IPS-15b (cell line): ENCODE data around the gene EPDR1.

ENCODE experiments used
- H3K27me3 ChIP-seq: one replicate; pipeline ENCODE4 v1.6.1; 2013; ENCODE audit warnings: low read length; ENCODE audit not compliant: control insufficient read depth, insufficient read depth
- H3K36me3 ChIP-seq: one replicate; pipeline ENCODE4 v1.6.1; 2013; ENCODE audit warnings: low read length; ENCODE audit not compliant: control insufficient read depth, insufficient read depth
- H3K4me1 ChIP-seq: one replicate; pipeline ENCODE4 v1.6.1; 2013; ENCODE audit warnings: mild to moderate bottlenecking, low read length; ENCODE audit not compliant: control insufficient read depth, insufficient read depth
- H3K4me3 ChIP-seq: one replicate; pipeline ENCODE4 v1.5.1; 2013; ENCODE audit warnings: low read depth, low read length
- H3K9ac ChIP-seq: one replicate; pipeline ENCODE4 v1.6.1; 2013; ENCODE audit warnings: low read depth, mild to moderate bottlenecking, low read length
- H3K9me3 ChIP-seq: one replicate; pipeline ENCODE4 v1.6.1; 2013; ENCODE audit warnings: mild to moderate bottlenecking, low read length; ENCODE audit not compliant: control insufficient read depth, insufficient read depth

EPDR1 gene

GRCh38 chr7:37957221-37957970, 37.0 kb downstream of the EPDR1 start:
- H3K36me3 ChIP-seq, result no peaks in the 10 kb centered on the region
- no peaks in the 10 kb centered on the region for H3K4me1 ChIP-seq
- H3K4me3 ChIP-seq, result no peak overlapping the region
- no peaks in the 10 kb centered on the region for H3K27me3 ChIP-seq
- no peaks in the 10 kb centered on the region for H3K9me3 ChIP-seq
- H3K9ac ChIP-seq, result no peak overlapping the region

GRCh38 chr7:37960483-37960882, 40.0 kb downstream of the EPDR1 start:
- Histone ChIP-seq H3K27me3 (no peaks in the 10 kb centered on the region), H3K9ac (no peak overlapping the region), H3K4me1 (no peaks in the 10 kb centered on the region), H3K36me3 (no peaks in the 10 kb centered on the region), H3K4me3 (no peak overlapping the region), H3K9me3 (no peaks in the 10 kb centered on the region)

GRCh38 chr7:37961251-37961650, 40.8 kb downstream of the EPDR1 start:
- no peaks in the 10 kb centered on the region for H3K4me1 ChIP-seq
- no peak overlapping the region for H3K4me3 ChIP-seq
- no peaks in the 10 kb centered on the region for H3K27me3 ChIP-seq
- no peaks in the 10 kb centered on the region for H3K9me3 ChIP-seq
- H3K36me3 ChIP-seq, result no peaks in the 10 kb centered on the region
- no peak overlapping the region for H3K9ac ChIP-seq

GRCh38 chr7:37964196-37964595, 43.8 kb downstream of the EPDR1 start:
- Histone ChIP-seq H3K4me1 (no peaks in the 10 kb centered on the region), H3K27me3 (no peaks in the 10 kb centered on the region), H3K36me3 (no peaks in the 10 kb centered on the region), H3K9me3 (no peaks in the 10 kb centered on the region), H3K9ac (no peak overlapping the region), H3K4me3 (no peak overlapping the region)

- Histone ChIP-seq H3K4me1 (no peaks in the 10 kb centered on the region), H3K9ac (no peak overlapping the region)
Observed at GRCh38 chr7:37970211-37970610, 49.8 kb downstream of the EPDR1 start.

GRCh38 chr7:37971491-37971890, 51.1 kb downstream of the EPDR1 start:
- Histone ChIP-seq H3K27me3 (no peaks in the 10 kb centered on the region), H3K4me1 (no peaks in the 10 kb centered on the region), H3K4me3 (no peak overlapping the region), H3K9me3 (no peaks in the 10 kb centered on the region), H3K36me3 (no peaks in the 10 kb centered on the region), H3K9ac (no peak overlapping the region)

More at GRCh38 chr7:37970211-37970610, 49.8 kb downstream of the EPDR1 start:
- no peaks in the 10 kb centered on the region for H3K9me3 ChIP-seq
- no peaks in the 10 kb centered on the region for H3K27me3 ChIP-seq
- H3K4me3 ChIP-seq, result no peak overlapping the region
- no peaks in the 10 kb centered on the region for H3K36me3 ChIP-seq

GRCh38 chr7:37973915-37974314, 53.5 kb downstream of the EPDR1 start:
- Histone ChIP-seq H3K9me3 (no peaks in the 10 kb centered on the region), H3K4me3 (no peak overlapping the region), H3K36me3 (no peaks in the 10 kb centered on the region), H3K27me3 (no peaks in the 10 kb centered on the region), H3K9ac (no peak overlapping the region), H3K4me1 (no peaks in the 10 kb centered on the region)

- Histone ChIP-seq H3K9ac (no peak overlapping the region), H3K36me3 (no peaks in the 10 kb centered on the region), H3K27me3 (no peaks in the 10 kb centered on the region), H3K9me3 (no peaks in the 10 kb centered on the region), H3K4me3 (no peak overlapping the region), H3K4me1 (no peaks in the 10 kb centered on the region)
Observed at GRCh38 chr7:37974711-37975110, 54.3 kb downstream of the EPDR1 start.

GRCh38 chr7:37977243-37977642, 56.8 kb downstream of the EPDR1 start:
- Histone ChIP-seq H3K4me3 (no peak overlapping the region), H3K36me3 (no peaks in the 10 kb centered on the region), H3K4me1 (no peaks in the 10 kb centered on the region), H3K9me3 (no peaks in the 10 kb centered on the region), H3K9ac (no peak overlapping the region), H3K27me3 (no peaks in the 10 kb centered on the region)

GRCh38 chr7:37981664-37982063, 61.2 kb downstream of the EPDR1 start:
- no peaks in the 10 kb centered on the region for H3K27me3 ChIP-seq
- no peaks in the 10 kb centered on the region for H3K36me3 ChIP-seq
- no peaks in the 10 kb centered on the region for H3K4me1 ChIP-seq
- no peak overlapping the region for H3K4me3 ChIP-seq
- H3K9me3 ChIP-seq, result no peaks in the 10 kb centered on the region
- no peak overlapping the region for H3K9ac ChIP-seq

- H3K4me1 ChIP-seq, result no peaks in the 10 kb centered on the region
Observed at GRCh38 chr7:37982423-37982822, 62.0 kb downstream of the EPDR1 start.

GRCh38 chr7:37984750-37985390, 64.4 kb downstream of the EPDR1 start:
- Histone ChIP-seq H3K4me1 (no peaks in the 10 kb centered on the region), H3K9me3 (no peaks in the 10 kb centered on the region), H3K36me3 (no peaks in the 10 kb centered on the region), H3K9ac (no peak overlapping the region), H3K27me3 (no peaks in the 10 kb centered on the region), H3K4me3 (no peak overlapping the region)

More at GRCh38 chr7:37982423-37982822, 62.0 kb downstream of the EPDR1 start:
- no peaks in the 10 kb centered on the region for H3K36me3 ChIP-seq
- H3K9me3 ChIP-seq, result no peaks in the 10 kb centered on the region
- no peak overlapping the region for H3K4me3 ChIP-seq
- H3K9ac ChIP-seq, result no peak overlapping the region
- no peaks in the 10 kb centered on the region for H3K27me3 ChIP-seq
